T-cell (primary cell): Measurements from ENCODE around the gene SATB2. TPM values are rescaled to one million over a fixed set of nuclear protein-coding genes. Genes with fewer than 3 reads are reported as not detected.

Experiments used
- ATAC-seq, 4 experiments: fragments of 200-7000 bp in 3 of 4; fragments of 150-1000 bp in 1 of 4; cut with Tn5 transposase; replicated peaks in 1 of 4; 1 replicate in 3 of 4; 2 replicates in 1 of 4; pipeline ENCODE4 v1.10.0; 2021; ENCODE audit warnings: moderate library complexity in 3 of 4, mild to moderate bottlenecking in 2 of 4, moderate number of reproducible peaks in 1 of 4
- CTCF ChIA-PET, 2 donors: fragments of 300-600 bp; sonication (Branson Sonifier 250); formaldehyde crosslinking; loops; one replicate each; lab custom pipeline; 2022; ENCODE audit warnings: antibody characterized with exemption in 2 of 2; lab: Charles Lee
- POLR2A ChIA-PET, 2 donors: fragments of 300-600 bp; sonication (Branson Sonifier 250); formaldehyde crosslinking; loops; one replicate each; lab custom pipeline; 2022; ENCODE audit warnings: antibody characterized with exemption in 2 of 2; lab: Charles Lee
- DNase-seq, 35 experiments: peaks; one replicate each; pipeline versions ENCODE4 v3.0.0 to v3.0.0-alpha.2; 2013 to 2023
- H3K27ac ChIP-seq: one replicate; pipeline ENCODE4 v1.5.1; 2013; ENCODE audit warnings: low read length
- H3K27me3 ChIP-seq, 2 experiments: replicated peaks in 1 of 2; 1 replicate in 1 of 2; 2 replicates in 1 of 2; pipeline versions ENCODE4 v1.6.1 to v1.7.0; 2013; ENCODE audit warnings: low read length in 1 of 2, mixed read lengths in 1 of 2; ENCODE audit not compliant: control insufficient read depth in 2 of 2, insufficient read depth in 2 of 2; ENCODE audit errors: extremely low read depth in 1 of 2
- H3K36me3 ChIP-seq, 2 donors: 1 replicate in 1 of 2; 2 replicates in 1 of 2; pipeline versions ENCODE4 v1.6.1 to v1.7.0; 2013; ENCODE audit warnings: low read length in 1 of 2; ENCODE audit not compliant: control insufficient read depth in 2 of 2, insufficient read depth in 1 of 2; ENCODE audit errors: extremely low read depth in 1 of 2
- H3K4me1 ChIP-seq, 2 experiments: 1 replicate in 1 of 2; 2 replicates in 1 of 2; pipeline versions ENCODE4 v1.6.1 to v1.7.0; 2013; ENCODE audit warnings: low read length in 2 of 2, mixed read lengths in 1 of 2; ENCODE audit not compliant: insufficient read depth in 2 of 2, control insufficient read depth in 1 of 2; ENCODE audit errors: extremely low read depth in 1 of 2
- H3K4me3 ChIP-seq, 2 donors: 1 replicate in 1 of 2; 2 replicates in 1 of 2; pipeline versions ENCODE4 v1.5.1 to v1.7.0; 2013; ENCODE audit warnings: mild to moderate bottlenecking in 2 of 2, low read length in 1 of 2, moderate library complexity in 1 of 2; ENCODE audit not compliant: control insufficient read depth in 1 of 2; ENCODE audit errors: extremely low read depth in 1 of 2
- H3K9me3 ChIP-seq: 2 replicates; pipeline ENCODE4 v1.7.0; 2013
- H3K27ac Mint-ChIP-seq, 2 donors: one replicate each; pipeline ENCODE4 v1.8.0; 2020 to 2021; ENCODE audit warnings: mild to moderate bottlenecking in 2 of 2, mixed read lengths in 2 of 2
- H3K27me3 Mint-ChIP-seq, 2 donors: one replicate each; pipeline ENCODE4 v1.8.0; 2021 to 2022; ENCODE audit warnings: mixed read lengths in 2 of 2
- H3K36me3 Mint-ChIP-seq: one replicate; pipeline ENCODE4 v1.8.0; 2021; ENCODE audit warnings: mixed read lengths
- H3K4me1 Mint-ChIP-seq, 3 donors: one replicate each; pipeline ENCODE4 v1.8.0; 2020 to 2022; ENCODE audit warnings: mixed read lengths in 3 of 3, mild to moderate bottlenecking in 1 of 3
- H3K4me3 Mint-ChIP-seq, 3 donors: one replicate each; pipeline ENCODE4 v1.8.0; 2020 to 2022; ENCODE audit warnings: mild to moderate bottlenecking in 3 of 3, mixed read lengths in 3 of 3, moderate library complexity in 3 of 3
- H3K9me3 Mint-ChIP-seq, 3 donors: one replicate each; pipeline ENCODE4 v1.8.0; 2020 to 2022; ENCODE audit warnings: mixed read lengths in 3 of 3
- WGBS: methylation state at CpG from one replicate; pipeline ENCODE4 v1.1.5; 2013; ENCODE audit warnings: missing lambda C conversion rate; ENCODE audit not compliant: insufficient coverage; 5-methylcytosine and 5-hydroxymethylcytosine counted together
- total RNA-seq, 35 experiments: library from RNA in 6 of 35; stranded (reverse) in 6 of 35; fragments of 120-200 nt in 1 of 35; gene quantifications; one replicate each; pipeline versions ENCODE4 v1.2.1 to v1.2.4 and lab custom pipeline; 2013 to 2026

SATB2 gene
- total RNA-seq, 5 donors from 2014 or later (not counting 1 experiment from before 2014, with no cell fraction given): 0.15 to 0.54 (median 0.23) TPM

DNA sequence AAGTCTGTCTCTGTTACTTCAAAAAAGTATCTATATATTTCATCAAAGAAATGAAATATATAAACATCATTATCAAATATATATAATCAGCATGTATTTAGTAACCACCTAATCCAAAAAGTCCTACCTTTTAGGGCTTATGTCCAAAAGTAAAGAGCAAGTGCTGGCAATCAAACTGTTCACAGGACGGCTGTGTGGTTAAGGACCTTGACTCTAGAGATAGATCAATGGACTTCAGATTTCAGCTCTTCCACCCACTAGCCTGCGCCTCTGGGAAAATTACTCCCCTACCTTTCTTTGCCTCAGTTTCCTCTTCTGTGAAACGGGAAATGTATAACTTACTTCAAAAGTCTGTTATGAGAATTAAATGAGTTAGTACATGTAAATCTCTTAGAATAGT, 29.4 kb downstream of the SATB2 start:
- H3K36me3 Mint-ChIP-seq: no peaks in the 10 kb centered on the region
- WGBS: no CpG with 5 or more reads among the region's 3 CpGs
- peaks cover 25 to 32% of the 10 kb centered on the region in 2 donors for H3K27me3 Mint-ChIP-seq

DNA sequence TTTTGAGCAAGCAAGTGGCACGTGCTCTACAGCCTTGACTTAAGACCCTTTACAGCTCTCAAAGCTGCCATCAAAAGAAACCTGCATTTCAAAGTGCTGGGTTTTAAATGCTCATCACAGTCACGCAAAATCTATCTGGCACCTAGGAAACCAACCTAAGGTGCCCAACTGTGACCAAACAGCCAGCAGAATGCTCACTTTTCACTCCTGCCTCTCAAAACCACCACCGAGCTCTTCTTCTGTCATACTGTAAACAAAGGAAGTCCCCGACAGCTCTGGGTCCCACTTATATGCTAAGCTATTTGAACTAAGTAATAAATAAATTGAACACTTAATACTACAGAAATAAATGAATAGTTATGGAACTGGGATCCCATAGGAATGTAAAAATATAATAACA, 33.6 kb downstream of the SATB2 start:
- H3K4me3 Mint-ChIP-seq: no peak overlapping the region
- no peaks in the 10 kb centered on the region for H3K4me1 ChIP-seq
- H3K9me3 ChIP-seq: no peaks in the 10 kb centered on the region
- H3K4me3 ChIP-seq: no peak overlapping the region
- H3K27ac ChIP-seq: no peak overlapping the region
- ChIA-PET POLR2A (no interaction called here), CTCF (no interaction called here)
- no peaks in the 10 kb centered on the region for H3K9me3 Mint-ChIP-seq
- peaks cover 2 to 6% of the 10 kb centered on the region in 2 experiments for H3K27me3 ChIP-seq
- H3K36me3 Mint-ChIP-seq: no peaks in the 10 kb centered on the region
- peaks cover 14 to 18% of the 10 kb centered on the region in 2 donors for H3K27me3 Mint-ChIP-seq
- ATAC-seq (no peak), DNase-seq (no peak)
- 69% methylated on average over 2 of the region's 4 CpGs for WGBS
- no peak overlapping the region for H3K27ac Mint-ChIP-seq
- H3K36me3 ChIP-seq: no peaks in the 10 kb centered on the region
- no peaks in the 10 kb centered on the region for H3K4me1 Mint-ChIP-seq

More for the DNA sequence above, 29.4 kb downstream of the SATB2 start:
- Mint-ChIP-seq H3K4me1 (no peaks in the 10 kb centered on the region), H3K27ac (no peak overlapping the region), H3K9me3 (no peaks in the 10 kb centered on the region), H3K4me3 (no peak overlapping the region)
- Histone ChIP-seq H3K27ac (no peak overlapping the region), H3K9me3 (no peaks in the 10 kb centered on the region), H3K36me3 (no peaks in the 10 kb centered on the region), H3K4me1 (no peaks in the 10 kb centered on the region), H3K4me3 (no peak overlapping the region), H3K27me3 (peaks cover 4 to 6% of the 10 kb centered on the region in 2 experiments)
- CTCF ChIA-PET: no interaction called here
- ATAC-seq: no peak
- POLR2A ChIA-PET: interaction anchor here in 1 of 2 donors (0.6 kb wide), 1 partner anchor 11 kb away, joined by 8 read pairs; no protein-coding TSS in a partner anchor
- DNase-seq: no peak

DNA sequence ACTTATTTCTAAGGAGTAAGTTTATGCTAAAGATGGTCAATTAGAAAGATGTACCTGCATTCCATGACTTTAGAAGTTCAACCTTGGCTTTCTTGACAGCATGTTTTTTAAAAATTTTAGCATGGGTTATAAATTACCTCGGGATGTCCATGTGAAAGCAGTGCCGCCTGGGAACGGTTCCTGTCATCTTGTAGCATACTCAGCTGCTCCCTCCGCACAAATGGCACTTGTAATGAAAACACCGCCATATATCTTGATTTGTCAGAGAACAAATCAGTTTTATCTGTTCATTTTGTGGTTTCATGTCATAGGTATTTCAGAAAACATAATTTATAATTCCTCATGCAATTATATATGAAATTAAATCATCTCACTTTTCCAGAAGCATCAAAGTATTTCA, 38.3 kb downstream of the SATB2 start:
- DNase-seq (no peak), ATAC-seq (no peak)
- 88% methylated on average over 3 of the region's 5 CpGs for whole genome bisulfite sequencing
- Mint-ChIP-seq H3K36me3 (no peaks in the 10 kb centered on the region), H3K4me3 (no peak overlapping the region), H3K27ac (no peak overlapping the region), H3K9me3 (no peaks in the 10 kb centered on the region), H3K27me3 (peaks cover 9 to 22% of the 10 kb centered on the region in 2 donors), H3K4me1 (no peaks in the 10 kb centered on the region)
- Histone ChIP-seq H3K4me1 (no peaks in the 10 kb centered on the region), H3K9me3 (no peaks in the 10 kb centered on the region), H3K27ac (no peak overlapping the region), H3K4me3 (no peak overlapping the region), H3K27me3 (peaks cover 3 to 4% of the 10 kb centered on the region in 2 experiments), H3K36me3 (no peaks in the 10 kb centered on the region)
- CTCF ChIA-PET: no interaction called here
- POLR2A ChIA-PET: no interaction called here

DNA sequence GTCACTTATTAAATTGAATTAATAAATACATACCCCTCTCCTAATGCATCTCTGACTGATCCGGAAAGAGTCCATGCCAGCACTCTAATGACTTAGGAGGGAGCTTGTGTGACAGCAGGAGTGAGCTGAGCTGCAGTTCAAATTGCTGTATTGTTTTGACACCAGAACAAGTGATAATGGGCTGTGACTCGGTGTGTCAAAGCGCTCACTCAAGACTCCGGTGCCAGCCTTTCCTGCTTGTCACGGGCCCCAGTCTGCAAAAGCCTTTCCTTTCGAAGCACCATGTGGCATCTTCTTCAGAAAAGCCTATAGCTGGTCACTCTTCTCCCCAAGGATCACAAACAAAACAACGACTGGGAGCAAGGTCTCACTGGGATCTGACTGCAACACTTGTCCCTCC, 43.3 kb downstream of the SATB2 start:
- no peak for DNase-seq
- Histone ChIP-seq H3K4me1 (no peaks in the 10 kb centered on the region), H3K36me3 (no peaks in the 10 kb centered on the region), H3K27me3 (peaks cover 3 to 4% of the 10 kb centered on the region in 2 experiments), H3K4me3 (no peak overlapping the region), H3K27ac (no peak overlapping the region), H3K9me3 (no peaks in the 10 kb centered on the region)
- CTCF ChIA-PET: no interaction called here
- Mint-ChIP-seq H3K4me3 (no peak overlapping the region), H3K27me3 (peaks cover 11 to 21% of the 10 kb centered on the region in 2 donors), H3K4me1 (no peaks in the 10 kb centered on the region), H3K36me3 (no peaks in the 10 kb centered on the region), H3K9me3 (no peaks in the 10 kb centered on the region), H3K27ac (no peak overlapping the region)
- POLR2A ChIA-PET: interaction anchor here in 1 of 2 donors (0.6 kb wide), 1 partner anchor 349 kb away, joined by 4 read pairs; no protein-coding TSS in a partner anchor
- 84% methylated on average over 5 of the region's 7 CpGs for WGBS
- no peak for ATAC-seq

DNA sequence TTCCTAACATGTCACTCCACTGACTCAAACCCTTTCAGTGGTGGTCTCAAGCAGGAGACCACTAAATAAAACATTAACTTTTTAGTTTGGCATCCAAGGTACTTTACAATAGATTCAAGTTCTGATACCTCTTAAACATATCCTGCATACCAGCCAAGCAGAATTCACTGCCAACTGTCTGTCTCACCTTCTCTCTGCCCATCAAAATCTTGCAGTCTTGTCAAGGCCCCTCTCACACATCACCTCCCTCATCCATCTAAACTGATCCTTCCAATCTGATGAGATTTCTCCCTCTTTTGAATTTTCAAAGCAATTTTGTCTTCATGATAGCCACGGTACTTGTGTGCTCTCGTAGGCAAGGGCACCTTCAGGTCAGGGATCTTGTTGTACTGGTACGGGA, 43.7 kb downstream of the SATB2 start:
- DNase-seq: no peak
- H3K36me3 Mint-ChIP-seq: no peaks in the 10 kb centered on the region

DNA sequence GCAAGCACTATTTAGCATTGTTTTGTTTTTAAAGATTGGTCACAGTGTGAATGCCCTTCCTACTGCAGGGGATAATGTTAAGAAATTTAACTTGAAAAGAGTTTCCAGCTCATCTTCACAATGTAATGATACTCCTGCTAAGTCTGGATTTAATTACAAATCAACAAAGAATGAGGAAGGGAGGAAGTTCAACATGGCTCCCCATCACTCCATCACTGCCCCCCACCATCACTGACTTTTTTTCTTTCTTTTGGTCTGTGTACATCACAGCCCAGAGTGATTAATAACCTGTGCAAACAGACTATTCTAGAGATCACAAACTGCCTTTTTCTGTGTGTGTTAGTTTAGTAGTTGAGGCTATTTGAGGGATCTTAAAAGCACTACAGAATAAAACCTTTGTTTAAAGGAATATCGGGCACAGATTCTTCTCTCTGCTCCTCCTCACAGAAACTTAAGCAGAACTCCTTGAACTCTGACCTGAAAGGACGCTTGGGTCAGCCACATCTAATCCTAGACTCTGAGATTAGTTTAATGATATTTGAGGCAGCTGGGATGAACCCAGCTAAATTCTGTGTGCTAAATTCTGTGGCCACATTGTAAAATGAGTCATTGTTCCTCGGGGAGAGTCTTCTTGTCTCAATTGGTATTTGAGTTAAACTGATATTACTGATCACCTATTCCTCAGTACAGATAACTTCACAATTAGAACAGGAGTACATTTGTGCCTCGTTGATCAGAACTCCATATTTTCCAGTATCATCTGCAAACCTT, 47.8 kb downstream of the SATB2 start:
- H3K36me3 ChIP-seq: no peaks in the 10 kb centered on the region
- DNase-seq: no peak

More for the DNA sequence above, 43.7 kb downstream of the SATB2 start:
- peaks cover 11 to 20% of the 10 kb centered on the region in 2 donors for H3K27me3 Mint-ChIP-seq
- POLR2A ChIA-PET: interaction anchor here in 1 of 2 donors (0.6 kb wide), 1 partner anchor 349 kb away, joined by 4 read pairs; no protein-coding TSS in a partner anchor
- no CpG with 5 or more reads among the region's 3 CpGs for WGBS
- H3K4me1 ChIP-seq: no peaks in the 10 kb centered on the region
- no peak overlapping the region for H3K4me3 ChIP-seq
- H3K36me3 ChIP-seq: no peaks in the 10 kb centered on the region
- H3K27me3 ChIP-seq: peaks cover 3 to 4% of the 10 kb centered on the region in 2 experiments
- H3K27ac Mint-ChIP-seq: no peak overlapping the region
- H3K27ac ChIP-seq: no peak overlapping the region
- CTCF ChIA-PET: interaction anchor here in 1 of 2 donors (0.6 kb wide), 1 partner anchor 85 kb away, joined by 3 read pairs; no protein-coding TSS in a partner anchor
- H3K4me3 Mint-ChIP-seq: no peak overlapping the region
- ATAC-seq: no peak
- no peaks in the 10 kb centered on the region for H3K4me1 Mint-ChIP-seq
- H3K9me3 ChIP-seq: no peaks in the 10 kb centered on the region
- no peaks in the 10 kb centered on the region for H3K9me3 Mint-ChIP-seq

More for the DNA sequence above, 47.8 kb downstream of the SATB2 start:
- Histone ChIP-seq H3K27me3 (peaks cover 2 to 3% of the 10 kb centered on the region in 2 experiments), H3K4me1 (no peaks in the 10 kb centered on the region), H3K9me3 (no peaks in the 10 kb centered on the region), H3K27ac (no peak overlapping the region), H3K4me3 (no peak overlapping the region)
- ChIA-PET POLR2A (no interaction called here), CTCF (interaction anchor here in 1 of 2 donors (0.9 kb wide), 1 partner anchor 12 kb away, joined by 3 read pairs; no protein-coding TSS in a partner anchor)
- Mint-ChIP-seq H3K27ac (no peak overlapping the region), H3K27me3 (peaks cover 8 to 23% of the 10 kb centered on the region in 2 donors), H3K36me3 (no peaks in the 10 kb centered on the region), H3K4me1 (no peaks in the 10 kb centered on the region), H3K4me3 (no peak overlapping the region), H3K9me3 (no peaks in the 10 kb centered on the region)
- ATAC-seq: no peak
- WGBS: 25% methylated on average over 1 of the region's 4 CpGs
